ENCODE measurements around the gene LRP1. TPM values are rescaled to one million over a fixed set of nuclear protein-coding genes. Genes with fewer than 3 reads are reported as not detected.
A peak's percentile ranks its signal among the peaks of the same experiment; 100 is the strongest.

Gene LRP1
- total and polyA plus RNA-seq, 2 experiments from 2014 or later, result 26.6 to 145 TPM

DNA sequence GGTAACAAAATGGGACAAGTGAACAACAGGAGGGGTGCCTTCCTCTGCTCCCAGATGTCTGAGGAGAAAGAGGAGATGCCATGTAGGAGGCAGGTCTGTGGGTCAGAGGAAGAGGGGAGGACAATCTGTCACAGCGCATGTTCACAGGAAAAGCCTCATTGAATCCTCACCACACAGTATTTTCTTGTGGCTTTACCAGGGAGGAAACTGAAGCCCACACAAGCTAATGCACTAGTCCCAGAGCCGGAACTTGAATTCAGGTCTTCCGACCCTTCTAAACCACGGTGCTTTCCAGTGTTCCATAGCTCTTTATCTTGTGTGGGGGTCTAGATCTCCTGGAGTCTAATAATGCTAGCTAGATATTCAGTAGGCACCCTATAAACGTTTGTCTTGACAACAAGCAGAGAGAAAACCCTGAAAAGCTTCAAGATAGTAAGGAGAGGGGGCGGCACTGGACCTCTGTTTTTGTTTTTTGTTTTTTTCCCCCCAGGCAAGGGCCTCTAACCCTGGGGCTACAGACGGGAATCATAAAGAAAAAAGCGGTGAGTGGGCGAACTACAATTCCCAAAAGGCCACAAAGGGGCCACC, 100.9 kb downstream of the LRP1 start:
- Mint-ChIP-seq H3K27me3 (ENCODE audit: insufficient read depth, low read depth, poor library complexity) (peaks cover 60% of the 10 kb centered on the region), H3K4me1 (peaks cover 62% of the 10 kb centered on the region), H3K36me3 (ENCODE audit: low read depth) (peaks cover 48% of the 10 kb centered on the region), H3K4me3 (peak overlapping the region; percentile 97), H3K9me3 (no peaks in the 10 kb centered on the region; the same call in 2 of the 3 replicates), H3K27ac (peak overlapping the region; percentile 100)
- peak overlapping the region; percentile 77; the same call in 1 of the 2 replicates for H2AFZ ChIP-seq
- H3K36me3 ChIP-seq (ENCODE audit: insufficient read depth), result peaks cover 23% of the 10 kb centered on the region
- peaks cover 39% of the 10 kb centered on the region for H3K4me1 ChIP-seq (ENCODE audit: insufficient read depth)
- no peak for DNase-seq (ENCODE audit: low spot score)
- no peak for TF ChIP-seq EZH2phosphoT487 (IDR thresholded peaks at IDR 0.05; ENCODE audit: unreplicated experiment)
- TF ChIP-seq, protein P1, sequence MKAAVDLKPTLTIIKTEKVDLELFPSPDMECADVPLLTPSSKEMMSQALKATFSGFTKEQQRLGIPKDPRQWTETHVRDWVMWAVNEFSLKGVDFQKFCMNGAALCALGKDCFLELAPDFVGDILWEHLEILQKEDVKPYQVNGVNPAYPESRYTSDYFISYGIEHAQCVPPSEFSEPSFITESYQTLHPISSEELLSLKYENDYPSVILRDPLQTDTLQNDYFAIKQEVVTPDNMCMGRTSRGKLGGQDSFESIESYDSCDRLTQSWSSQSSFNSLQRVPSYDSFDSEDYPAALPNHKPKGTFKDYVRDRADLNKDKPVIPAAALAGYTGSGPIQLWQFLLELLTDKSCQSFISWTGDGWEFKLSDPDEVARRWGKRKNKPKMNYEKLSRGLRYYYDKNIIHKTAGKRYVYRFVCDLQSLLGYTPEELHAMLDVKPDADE (IDR thresholded peaks at IDR 0.05), result no peak
- TF ChIP-seq, protein P2, sequence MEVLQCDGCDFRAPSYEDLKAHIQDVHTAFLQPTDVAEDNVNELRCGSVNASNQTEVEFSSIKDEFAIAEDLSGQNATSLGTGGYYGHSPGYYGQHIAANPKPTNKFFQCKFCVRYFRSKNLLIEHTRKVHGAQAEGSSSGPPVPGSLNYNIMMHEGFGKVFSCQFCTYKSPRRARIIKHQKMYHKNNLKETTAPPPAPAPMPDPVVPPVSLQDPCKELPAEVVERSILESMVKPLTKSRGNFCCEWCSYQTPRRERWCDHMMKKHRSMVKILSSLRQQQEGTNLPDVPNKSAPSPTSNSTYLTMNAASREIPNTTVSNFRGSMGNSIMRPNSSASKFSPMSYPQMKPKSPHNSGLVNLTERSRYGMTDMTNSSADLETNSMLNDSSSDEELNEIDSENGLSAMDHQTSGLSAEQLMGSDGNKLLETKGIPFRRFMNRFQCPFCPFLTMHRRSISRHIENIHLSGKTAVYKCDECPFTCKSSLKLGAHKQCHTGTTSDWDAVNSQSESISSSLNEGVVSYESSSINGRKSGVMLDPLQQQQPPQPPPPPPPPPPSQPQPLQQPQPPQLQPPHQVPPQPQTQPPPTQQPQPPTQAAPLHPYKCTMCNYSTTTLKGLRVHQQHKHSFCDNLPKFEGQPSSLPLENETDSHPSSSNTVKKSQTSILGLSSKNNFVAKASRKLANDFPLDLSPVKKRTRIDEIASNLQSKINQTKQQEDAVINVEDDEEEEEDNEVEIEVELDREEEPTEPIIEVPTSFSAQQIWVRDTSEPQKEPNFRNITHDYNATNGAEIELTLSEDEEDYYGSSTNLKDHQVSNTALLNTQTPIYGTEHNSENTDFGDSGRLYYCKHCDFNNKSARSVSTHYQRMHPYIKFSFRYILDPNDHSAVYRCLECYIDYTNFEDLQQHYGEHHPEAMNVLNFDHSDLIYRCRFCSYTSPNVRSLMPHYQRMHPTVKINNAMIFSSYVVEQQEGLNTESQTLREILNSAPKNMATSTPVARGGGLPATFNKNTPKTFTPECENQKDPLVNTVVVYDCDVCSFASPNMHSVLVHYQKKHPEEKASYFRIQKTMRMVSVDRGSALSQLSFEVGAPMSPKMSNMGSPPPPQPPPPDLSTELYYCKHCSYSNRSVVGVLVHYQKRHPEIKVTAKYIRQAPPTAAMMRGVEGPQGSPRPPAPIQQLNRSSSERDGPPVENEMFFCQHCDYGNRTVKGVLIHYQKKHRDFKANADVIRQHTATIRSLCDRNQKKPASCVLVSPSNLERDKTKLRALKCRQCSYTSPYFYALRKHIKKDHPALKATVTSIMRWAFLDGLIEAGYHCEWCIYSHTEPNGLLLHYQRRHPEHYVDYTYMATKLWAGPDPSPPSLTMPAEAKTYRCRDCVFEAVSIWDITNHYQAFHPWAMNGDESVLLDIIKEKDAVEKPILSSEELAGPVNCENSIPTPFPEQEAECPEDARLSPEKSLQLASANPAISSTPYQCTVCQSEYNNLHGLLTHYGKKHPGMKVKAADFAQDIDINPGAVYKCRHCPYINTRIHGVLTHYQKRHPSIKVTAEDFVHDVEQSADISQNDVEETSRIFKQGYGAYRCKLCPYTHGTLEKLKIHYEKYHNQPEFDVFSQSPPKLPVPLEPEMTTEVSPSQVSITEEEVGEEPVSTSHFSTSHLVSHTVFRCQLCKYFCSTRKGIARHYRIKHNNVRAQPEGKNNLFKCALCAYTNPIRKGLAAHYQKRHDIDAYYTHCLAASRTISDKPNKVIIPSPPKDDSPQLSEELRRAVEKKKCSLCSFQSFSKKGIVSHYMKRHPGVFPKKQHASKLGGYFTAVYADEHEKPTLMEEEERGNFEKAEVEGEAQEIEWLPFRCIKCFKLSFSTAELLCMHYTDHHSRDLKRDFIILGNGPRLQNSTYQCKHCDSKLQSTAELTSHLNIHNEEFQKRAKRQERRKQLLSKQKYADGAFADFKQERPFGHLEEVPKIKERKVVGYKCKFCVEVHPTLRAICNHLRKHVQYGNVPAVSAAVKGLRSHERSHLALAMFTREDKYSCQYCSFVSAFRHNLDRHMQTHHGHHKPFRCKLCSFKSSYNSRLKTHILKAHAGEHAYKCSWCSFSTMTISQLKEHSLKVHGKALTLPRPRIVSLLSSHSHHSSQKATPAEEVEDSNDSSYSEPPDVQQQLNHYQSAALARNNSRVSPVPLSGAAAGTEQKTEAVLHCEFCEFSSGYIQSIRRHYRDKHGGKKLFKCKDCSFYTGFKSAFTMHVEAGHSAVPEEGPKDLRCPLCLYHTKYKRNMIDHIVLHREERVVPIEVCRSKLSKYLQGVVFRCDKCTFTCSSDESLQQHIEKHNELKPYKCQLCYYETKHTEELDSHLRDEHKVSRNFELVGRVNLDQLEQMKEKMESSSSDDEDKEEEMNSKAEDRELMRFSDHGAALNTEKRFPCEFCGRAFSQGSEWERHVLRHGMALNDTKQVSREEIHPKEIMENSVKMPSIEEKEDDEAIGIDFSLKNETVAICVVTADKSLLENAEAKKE (CRISPR knock-in tag; IDR thresholded peaks at IDR 0.05), result no peak
- peaks cover 55% of the 10 kb centered on the region for H3K27me3 ChIP-seq (ENCODE audit: insufficient read depth)
- H4K20me1 ChIP-seq (replicated peaks; ENCODE audit: insufficient read depth), result peaks cover 28% of the 10 kb centered on the region
- H3K79me2 ChIP-seq (replicated peaks; ENCODE audit: insufficient read depth), result peaks cover 25% of the 10 kb centered on the region
- H3K27ac ChIP-seq (ENCODE audit: low read depth), result no peak overlapping the region
- peak overlapping the region; percentile 95 for H3K4me3 ChIP-seq
- ATAC-seq, result no peak
- H3F3A ChIP-seq (replicated peaks; ENCODE audit: low read depth), result peaks cover 51% of the 10 kb centered on the region
- H3K4me2 ChIP-seq, result peak overlapping the region; percentile 100
- no peaks in the 10 kb centered on the region for H3K9me2 ChIP-seq (ENCODE audit: insufficient read depth)
